Effector memory CD4-positive, alpha-beta T cell (primary cell): ENCODE results near the gene NPY4R.
"Not testable (repeated sequence)": the region's sequence is repeated elsewhere in the genome, so short reads cannot be mapped to it uniquely, and the experiment has no call there.

Experiments used
- DNase-seq, 3 donors: peaks; one replicate each; pipeline ENCODE4 v3.0.0-alpha.2; 2020
- H3K27ac ChIP-seq: 2 replicates; pipeline ENCODE4 v1.7.0; 2013; ENCODE audit warnings: mild to moderate bottlenecking, low read length, moderate library complexity; ENCODE audit not compliant: insufficient read depth, poor library complexity, severe bottlenecking
- H3K27me3 ChIP-seq: replicated peaks from 2 replicates; pipeline ENCODE4 v1.7.0; 2013; ENCODE audit warnings: mild to moderate bottlenecking, low read length; ENCODE audit not compliant: insufficient read depth, control insufficient read depth, poor library complexity, severe bottlenecking
- H3K36me3 ChIP-seq: 2 replicates; pipeline ENCODE4 v1.7.0; 2013; ENCODE audit warnings: mild to moderate bottlenecking, low read length, moderate library complexity; ENCODE audit not compliant: control insufficient read depth, insufficient read depth
- H3K4me1 ChIP-seq: 2 replicates; pipeline ENCODE4 v1.7.0; 2013; ENCODE audit warnings: low read length, mild to moderate bottlenecking; ENCODE audit not compliant: control insufficient read depth, insufficient read depth, poor library complexity, severe bottlenecking
- H3K4me3 ChIP-seq: 2 replicates; pipeline ENCODE4 v1.7.0; 2013; ENCODE audit warnings: low read length, low read depth, mild to moderate bottlenecking; ENCODE audit not compliant: insufficient read depth, poor library complexity, severe bottlenecking
- H3K9me3 ChIP-seq: 2 replicates; pipeline ENCODE4 v1.7.0; 2013; ENCODE audit warnings: mild to moderate bottlenecking, low read length, moderate library complexity; ENCODE audit not compliant: control insufficient read depth
- total RNA-seq, 3 donors: gene quantifications; one replicate each; lab custom pipeline; 2026; lab: John Stamatoyannopoulos, UW

Gene NPY4R, protein sequence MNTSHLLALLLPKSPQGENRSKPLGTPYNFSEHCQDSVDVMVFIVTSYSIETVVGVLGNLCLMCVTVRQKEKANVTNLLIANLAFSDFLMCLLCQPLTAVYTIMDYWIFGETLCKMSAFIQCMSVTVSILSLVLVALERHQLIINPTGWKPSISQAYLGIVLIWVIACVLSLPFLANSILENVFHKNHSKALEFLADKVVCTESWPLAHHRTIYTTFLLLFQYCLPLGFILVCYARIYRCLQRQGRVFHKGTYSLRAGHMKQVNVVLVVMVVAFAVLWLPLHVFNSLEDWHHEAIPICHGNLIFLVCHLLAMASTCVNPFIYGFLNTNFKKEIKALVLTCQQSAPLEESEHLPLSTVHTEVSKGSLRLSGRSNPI
- total RNA-seq = 0 reads per million in 3 donors

DNA sequence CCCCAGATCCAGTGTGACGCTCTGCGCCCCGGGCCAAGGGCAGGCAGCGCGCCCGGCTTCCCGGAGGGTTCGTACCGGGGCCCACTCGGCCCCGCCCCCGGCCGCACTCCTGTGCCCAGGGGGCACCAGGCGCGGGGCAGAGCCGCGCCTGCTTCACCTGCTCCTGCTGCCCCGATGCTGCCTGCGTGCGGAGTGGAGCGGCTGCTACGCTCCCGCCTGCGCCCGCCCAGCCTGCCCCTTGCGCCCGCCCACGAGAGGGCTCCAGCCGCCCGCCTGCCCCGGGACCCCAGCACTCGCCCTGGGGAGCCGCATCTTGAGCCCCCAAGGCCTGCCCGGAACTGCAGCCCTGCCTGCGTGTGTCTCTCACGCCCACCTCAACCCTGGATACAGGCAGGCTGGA lies at the start of gene NPY4R:
NPY4R (minus strand) TSS at position 194 of the 400 bp plus-strand sequence. CDS start 3,323 bp downstream, outside the sequence.
- not testable (repeated sequence) for H3K4me3 ChIP-seq, H3K9me3 ChIP-seq, DNase-seq, H3K4me1 ChIP-seq, H3K27me3 ChIP-seq, H3K27ac ChIP-seq, H3K36me3 ChIP-seq

DNA sequence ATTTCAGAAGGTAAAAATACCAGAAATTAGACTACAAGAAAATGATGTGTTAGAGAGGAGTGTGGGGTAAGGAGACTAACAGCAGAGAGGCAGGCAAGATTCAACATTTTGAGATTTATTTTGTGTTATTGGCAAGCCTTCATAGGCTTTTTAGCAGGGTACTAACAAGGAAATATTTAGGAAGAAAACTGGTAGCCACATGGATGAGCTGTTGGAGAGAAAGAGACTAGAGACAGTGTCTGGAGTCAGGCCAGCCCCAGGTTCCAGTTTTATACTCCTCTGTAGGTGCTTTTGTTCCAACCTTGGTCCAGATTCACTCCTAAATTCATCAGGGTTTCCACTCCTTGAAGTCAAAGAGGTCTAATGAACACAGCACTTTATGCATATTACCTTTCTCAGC lies 49.6 kb upstream of the NPY4R start:
- H3K9me3 ChIP-seq = no peaks in the 10 kb centered on the region
- no peaks in the 10 kb centered on the region for H3K4me1 ChIP-seq
- H3K4me3 ChIP-seq = no peak overlapping the region
- no peaks in the 10 kb centered on the region for H3K36me3 ChIP-seq
- no peaks in the 10 kb centered on the region for H3K27me3 ChIP-seq
- no peak for DNase-seq
- no peak overlapping the region for H3K27ac ChIP-seq

DNA sequence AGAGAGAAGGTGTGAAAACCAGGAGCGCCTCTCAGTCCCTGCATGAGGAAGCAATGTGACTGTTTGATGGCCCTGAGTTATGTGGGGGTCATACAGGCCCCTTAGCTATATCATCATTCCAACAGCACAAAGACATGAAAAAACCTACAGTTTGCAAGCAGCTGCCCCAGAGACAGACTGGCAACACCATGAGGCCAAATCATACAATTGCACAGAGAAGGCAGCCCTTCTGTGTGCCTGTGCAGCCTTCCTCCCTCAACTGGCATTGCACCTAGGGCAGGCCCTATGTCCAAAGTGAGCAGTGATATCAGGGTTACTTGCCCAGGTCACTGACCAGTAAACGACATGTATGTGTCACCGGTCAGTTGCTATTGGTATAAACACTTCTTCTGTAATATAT lies 49.1 kb upstream of the NPY4R start:
- Histone ChIP-seq H3K4me1 (no peaks in the 10 kb centered on the region), H3K36me3 (no peaks in the 10 kb centered on the region), H3K27ac (no peak overlapping the region), H3K27me3 (no peaks in the 10 kb centered on the region), H3K4me3 (no peak overlapping the region), H3K9me3 (no peaks in the 10 kb centered on the region)
- DNase-seq = no peak

DNA sequence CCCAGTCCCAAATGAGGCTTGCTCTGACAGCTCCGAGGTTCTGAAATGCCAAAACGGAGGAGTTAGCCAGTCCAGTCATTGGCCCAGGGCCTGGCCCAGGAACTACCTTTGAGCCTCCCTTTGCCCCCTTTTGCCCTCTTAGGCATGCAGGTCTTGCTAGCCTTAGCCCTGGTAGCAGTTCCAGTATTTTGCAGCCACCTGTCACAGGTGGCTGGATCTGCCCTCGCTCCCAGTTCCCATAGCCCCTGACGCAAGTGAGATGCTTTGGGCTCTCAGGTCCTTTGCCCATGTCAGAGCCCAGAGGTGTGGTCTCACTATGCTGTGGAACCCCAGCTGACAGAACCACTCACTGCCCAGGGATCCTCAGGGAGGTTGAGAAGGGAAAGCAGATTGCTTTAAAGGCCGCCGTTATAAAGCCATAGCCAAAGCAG lies 48.7 kb upstream of the NPY4R start:
- no peaks in the 10 kb centered on the region for H3K9me3 ChIP-seq
- no peak for DNase-seq

DNA sequence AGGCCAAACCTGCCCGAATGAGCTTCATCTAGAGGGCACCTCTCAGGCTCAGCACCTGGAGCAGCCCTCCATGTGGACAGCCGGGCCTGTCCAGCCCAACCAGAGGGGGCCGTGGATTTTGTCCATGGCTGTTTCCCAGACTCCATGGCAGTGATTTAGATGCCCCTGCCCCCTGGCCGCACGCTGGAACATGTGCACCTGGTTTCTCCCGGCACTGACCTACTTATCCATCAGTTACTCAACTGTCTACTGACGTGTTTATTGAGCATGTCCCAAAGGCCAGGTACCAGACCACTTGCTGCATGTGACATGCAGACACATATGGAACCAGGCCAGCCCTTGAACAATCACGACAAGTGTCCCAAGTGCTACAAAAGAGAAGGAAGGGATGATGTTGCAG lies 47.6 kb upstream of the NPY4R start:
- not testable (repeated sequence) for DNase-seq, H3K27me3 ChIP-seq, H3K36me3 ChIP-seq, H3K27ac ChIP-seq, H3K9me3 ChIP-seq, H3K4me1 ChIP-seq, H3K4me3 ChIP-seq

More for the DNA sequence above, 48.7 kb upstream of the NPY4R start:
- H3K4me1 ChIP-seq = no peaks in the 10 kb centered on the region
- H3K27me3 ChIP-seq = no peaks in the 10 kb centered on the region
- H3K27ac ChIP-seq = no peak overlapping the region
- no peaks in the 10 kb centered on the region for H3K36me3 ChIP-seq
- H3K4me3 ChIP-seq = no peak overlapping the region

DNA sequence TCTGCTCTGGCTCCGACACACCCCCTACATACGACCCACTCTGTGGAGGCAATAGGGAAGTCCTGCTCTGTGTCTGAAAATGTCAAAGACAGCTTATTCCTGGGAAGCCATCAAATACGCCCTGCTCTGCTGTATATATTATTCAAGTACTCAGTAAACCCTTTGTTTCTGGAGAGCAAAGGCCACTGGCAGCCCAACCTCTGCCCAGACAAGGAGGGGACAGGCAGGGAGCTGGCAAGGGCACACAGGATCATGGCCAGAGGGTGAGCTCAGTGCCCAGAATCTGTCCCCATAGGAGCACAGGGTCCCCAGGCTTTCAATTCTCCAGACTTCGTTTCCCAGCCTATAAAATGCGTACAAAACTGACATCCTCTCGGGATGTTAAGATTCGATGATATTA lies 47.0 kb upstream of the NPY4R start:
- H3K9me3 ChIP-seq, H3K27ac ChIP-seq, H3K4me1 ChIP-seq, H3K36me3 ChIP-seq, DNase-seq, H3K4me3 ChIP-seq, H3K27me3 ChIP-seq: not testable (repeated sequence)

DNA sequence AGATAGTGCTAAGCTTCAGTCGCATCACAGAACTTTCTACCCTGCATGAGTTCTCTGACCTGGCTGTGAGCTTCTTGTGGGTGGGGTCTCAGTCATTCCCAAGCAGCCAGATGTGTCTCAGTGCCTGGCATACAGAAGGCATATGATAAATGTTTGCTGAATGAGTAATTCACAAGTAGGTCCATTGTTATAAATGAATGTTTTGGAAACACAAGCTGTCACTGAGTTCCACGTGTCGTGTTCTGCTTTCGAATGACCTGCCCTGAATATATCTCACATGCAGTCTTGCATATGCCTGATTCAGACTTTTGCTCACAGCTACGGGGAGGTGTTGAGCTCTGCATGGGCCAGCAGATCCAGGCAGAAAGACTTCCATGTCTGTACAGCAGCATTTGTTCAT lies 46.2 kb upstream of the NPY4R start:
- H3K9me3 ChIP-seq, DNase-seq: not testable (repeated sequence)

DNA sequence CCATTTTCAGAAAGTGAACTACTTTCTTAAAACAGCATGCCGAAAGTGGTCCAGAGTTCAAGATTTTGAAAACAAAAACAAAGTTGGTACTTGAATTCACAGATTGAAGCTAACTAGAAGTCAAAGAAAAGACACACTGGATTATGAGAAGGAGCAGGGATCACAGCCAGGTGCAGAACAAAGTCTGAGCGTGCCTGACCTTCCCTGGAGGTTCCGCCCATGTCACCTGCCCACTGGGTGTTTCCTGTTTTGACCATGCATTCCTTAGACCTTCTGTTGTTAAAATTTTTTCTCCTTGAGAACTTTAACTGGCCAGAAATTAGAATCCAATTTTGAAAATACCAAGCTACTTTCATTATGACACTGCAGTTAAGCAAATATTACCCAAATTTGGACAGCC lies 34.2 kb upstream of the NPY4R start:
- not testable (repeated sequence) for H3K27me3 ChIP-seq, DNase-seq, H3K9me3 ChIP-seq, H3K27ac ChIP-seq, H3K4me1 ChIP-seq, H3K4me3 ChIP-seq, H3K36me3 ChIP-seq

More for the DNA sequence above, 46.2 kb upstream of the NPY4R start:
- H3K4me3 ChIP-seq, H3K27ac ChIP-seq, H3K36me3 ChIP-seq, H3K4me1 ChIP-seq, H3K27me3 ChIP-seq: not testable (repeated sequence)

DNA sequence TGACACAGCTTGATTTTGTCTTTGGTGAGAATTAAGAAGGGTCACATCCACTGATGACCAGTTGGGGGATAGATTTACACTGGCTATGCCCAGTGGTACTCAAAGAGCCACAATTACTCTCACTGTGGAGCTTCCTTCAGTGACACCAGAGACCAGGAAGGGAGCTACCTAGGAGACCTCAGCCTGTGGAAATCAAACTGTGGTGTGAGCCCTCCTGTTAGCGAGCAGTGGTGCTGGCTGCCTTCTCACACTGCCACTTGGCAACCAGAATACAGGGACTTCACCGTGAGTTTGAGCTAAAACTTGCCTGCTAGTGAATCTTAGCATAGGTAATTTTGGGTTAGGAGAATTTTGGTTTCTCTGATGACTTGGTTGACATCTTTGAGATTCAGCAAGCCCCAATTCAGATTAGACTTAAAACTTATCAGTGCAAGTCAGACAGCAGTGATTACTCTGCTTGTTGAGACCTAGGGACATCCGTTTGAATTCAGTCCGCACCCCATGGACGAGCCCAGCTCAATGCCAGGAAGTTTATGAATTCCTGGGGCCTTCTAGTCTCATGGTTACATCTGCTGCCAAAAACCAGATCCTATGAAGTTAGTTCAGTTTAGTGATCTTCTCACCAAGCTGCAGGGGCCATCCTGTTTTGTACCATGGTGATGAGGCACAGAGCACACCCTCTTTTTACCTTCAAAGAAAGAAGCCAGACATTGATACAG lies 33.4 kb upstream of the NPY4R start:
- not testable (repeated sequence) for H3K27me3 ChIP-seq, DNase-seq, H3K9me3 ChIP-seq, H3K4me1 ChIP-seq, H3K4me3 ChIP-seq, H3K36me3 ChIP-seq, H3K27ac ChIP-seq

DNA sequence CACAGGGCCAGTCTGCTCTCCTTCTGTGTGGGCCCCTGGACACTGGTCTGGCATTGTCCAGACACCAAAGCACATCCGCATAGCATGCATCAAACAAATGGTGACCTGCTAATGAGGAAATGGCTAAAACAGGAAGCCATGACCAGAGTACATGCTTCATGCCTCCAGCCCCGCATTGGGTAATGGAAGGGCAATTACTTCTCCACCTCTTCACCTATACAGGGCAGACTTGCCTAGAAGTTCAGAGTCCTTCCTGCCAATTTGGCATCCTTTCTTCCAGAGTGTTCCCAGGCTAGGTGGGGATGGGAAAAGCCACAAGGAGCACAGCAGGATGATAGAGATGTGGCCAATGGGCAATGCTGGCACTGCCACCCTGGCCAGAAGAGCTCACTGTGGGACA lies 32.1 kb upstream of the NPY4R start:
- not testable (repeated sequence) for H3K27me3 ChIP-seq, H3K36me3 ChIP-seq, H3K4me1 ChIP-seq, H3K27ac ChIP-seq, H3K9me3 ChIP-seq, DNase-seq, H3K4me3 ChIP-seq
